Hepatic stellate cell (primary cell): Measurements from ENCODE around the gene GPR33.
"Not testable (repeated sequence)": the region's sequence is repeated elsewhere in the genome, so short reads cannot be mapped to it uniquely, and the experiment has no call there.

Experiments
- DNase-seq: peaks from one replicate; pipeline ENCODE4 v3.0.0; 2011; ENCODE audit warnings: low spot score

GPR33 gene

DNA sequence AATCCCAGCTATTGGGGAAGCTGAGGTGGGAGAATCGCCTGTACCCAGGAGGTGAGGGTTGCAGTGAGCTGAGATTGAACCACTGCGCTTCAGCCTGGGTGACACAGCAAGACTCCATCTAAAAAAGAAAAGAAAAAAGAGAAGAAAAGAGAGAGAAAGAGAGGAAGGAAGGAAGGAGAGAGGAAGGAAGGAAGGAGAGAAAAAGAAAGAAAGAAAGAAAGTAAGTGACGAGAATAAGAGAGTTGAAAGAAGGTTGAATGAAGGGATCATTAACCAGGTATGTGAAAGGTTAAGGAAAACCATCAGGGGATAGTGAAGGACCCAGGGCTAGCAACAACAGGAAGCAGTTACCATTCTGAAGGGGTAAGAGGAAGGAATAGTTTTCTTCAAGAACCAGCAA, 26.3 kb downstream of the GPR33 start:
- DNase-seq, result no peak

GRCh38 chr14:31457665-31458659, 29.9 kb downstream of the GPR33 start:
- DNase-seq, result no peak

DNA sequence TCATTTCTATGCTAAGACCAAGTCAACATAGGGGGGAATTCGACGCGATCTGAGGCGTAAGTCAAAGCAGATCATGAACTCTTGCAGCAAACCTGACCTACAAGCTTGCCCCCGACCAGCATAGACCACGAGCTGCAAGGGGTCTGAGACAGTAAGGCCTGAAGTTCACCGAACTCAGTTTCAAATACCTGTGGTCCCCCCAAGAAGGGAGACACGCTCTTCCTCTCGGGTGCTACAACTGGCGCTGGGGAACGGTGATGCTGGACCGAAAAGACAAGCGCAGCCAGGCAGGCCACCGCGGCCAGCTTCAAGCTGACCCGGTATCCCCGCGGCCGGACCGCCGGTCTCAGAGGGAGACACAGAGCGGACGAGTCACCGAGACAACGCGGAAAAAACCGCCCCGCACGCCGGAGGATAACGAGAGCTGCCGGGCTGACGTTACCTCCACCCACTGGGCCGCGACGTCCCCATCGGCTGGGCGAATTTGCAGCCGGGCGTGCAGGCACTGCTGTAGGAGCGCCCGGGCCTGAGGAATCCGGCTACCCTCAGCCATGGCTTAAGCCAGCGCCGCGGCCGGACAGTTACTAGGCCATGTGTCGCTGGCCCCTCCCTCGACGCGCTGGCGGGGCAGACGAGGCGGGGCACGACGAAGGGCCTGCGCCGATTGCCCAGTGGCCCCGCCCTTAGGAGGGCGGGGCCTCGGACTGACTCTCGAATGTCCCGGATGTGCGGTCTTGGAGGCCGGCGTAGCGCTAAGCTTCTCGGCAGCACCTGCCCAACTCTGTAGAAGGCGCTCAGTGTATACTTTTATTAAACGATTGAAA, 30.8 kb downstream of the GPR33 start, which contains the start of gene DTD2:
Gene DTD2 (minus strand): TSS at position 666 of the 824 bp plus-strand sequence. CDS start 113 bp downstream, at position 553.
- peak; percentile 87 for DNase-seq

- peak; percentile 37 for DNase-seq
These were observed 37.7 kb downstream of the GPR33 start for GRCh38 chr14:31449971-31450610.

DNA sequence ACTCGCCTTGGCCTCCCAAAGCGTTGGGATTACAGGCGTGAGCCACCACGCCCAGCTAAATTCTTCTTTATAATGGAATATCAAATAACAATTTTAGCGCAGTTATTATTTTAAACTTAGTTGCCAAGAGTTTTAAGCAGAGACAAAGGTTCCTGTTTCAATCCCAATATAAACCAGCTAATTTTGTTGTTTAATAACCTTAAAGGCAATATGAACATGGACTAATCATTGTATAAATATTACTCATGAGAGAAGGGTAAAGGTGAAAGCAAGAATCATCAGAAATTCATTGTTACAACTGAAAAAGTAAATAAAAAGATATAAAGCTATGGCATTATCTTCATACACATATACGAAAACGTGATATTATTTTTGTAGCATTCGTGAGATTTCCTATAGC, 38.7 kb downstream of the GPR33 start:
- DNase-seq, result no peak

- DNase-seq, result no peak
These were observed 42.1 kb downstream of the GPR33 start for GRCh38 chr14:31445703-31446102.

DNA sequence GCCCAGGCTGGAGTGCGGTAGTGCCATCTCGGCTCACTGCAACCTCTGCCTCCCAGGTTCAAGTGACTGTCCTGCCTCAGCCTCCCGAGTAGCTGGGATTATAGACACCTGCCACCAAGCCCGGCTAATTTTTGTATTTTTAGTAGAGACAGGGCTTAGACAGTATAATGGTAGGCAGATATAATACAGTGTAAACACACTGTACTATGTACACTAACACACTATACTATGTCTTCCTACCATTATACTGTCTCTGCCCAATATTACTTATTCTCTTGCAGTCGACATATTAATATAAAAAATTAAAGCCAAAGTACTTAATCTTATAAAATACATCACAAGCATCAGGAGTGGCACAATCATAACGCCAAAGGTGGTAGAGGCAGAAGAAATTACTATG, 45.6 kb downstream of the GPR33 start:
- DNase-seq, result no peak

- DNase-seq, result peak; percentile 50
These were observed 46.3 kb downstream of the GPR33 start for GRCh38 chr14:31441273-31442111.

GRCh38 chr14:31440280-31440679, 47.6 kb downstream of the GPR33 start:
- DNase-seq, result no peak

- DNase-seq, result no peak
These were observed 48.3 kb downstream of the GPR33 start for GRCh38 chr14:31439561-31439960.

- not testable (repeated sequence) for DNase-seq
These were observed 50.7 kb downstream of the GPR33 start for GRCh38 chr14:31437045-31437691.

DNA sequence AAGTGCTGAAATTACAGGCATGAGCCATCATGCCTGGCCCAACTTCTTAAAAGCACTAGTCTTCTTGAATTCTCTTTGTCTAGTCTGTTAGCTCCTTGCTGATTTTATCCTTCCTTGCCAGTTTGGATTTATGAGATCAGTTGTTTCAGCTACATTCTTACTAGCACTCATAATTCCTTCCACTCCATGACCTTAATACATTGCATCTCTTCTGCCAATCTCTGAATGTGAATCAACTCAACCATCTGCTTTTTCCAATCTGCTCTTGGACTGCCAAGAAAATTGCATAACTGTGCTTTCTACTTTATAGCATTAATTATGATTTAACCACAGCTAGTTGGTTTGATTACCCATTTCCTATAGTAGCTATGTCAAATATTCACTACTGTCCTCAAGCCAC, 52.6 kb downstream of the GPR33 start:
- no peak for DNase-seq
